NK-92 (cell line): ENCODE results near the gene SLC8A1.

ENCODE experiments used
- DNase-seq: peaks from one replicate; lab custom pipeline; 2025; ENCODE audit not compliant: unreplicated experiment; lab: John Stamatoyannopoulos, UW

SLC8A1 gene

GRCh38 chr2:40458271-40458794 lies 6.4 kb upstream of the SLC8A1 start:
- DNase-seq: no peak

- DNase-seq: no peak
Observed at GRCh38 chr2:40457837-40458236, 5.9 kb upstream of the SLC8A1 start.

- no peak for DNase-seq
Observed at GRCh38 chr2:40457366-40457765, 5.5 kb upstream of the SLC8A1 start.

GRCh38 chr2:40456926-40457325 lies 5.0 kb upstream of the SLC8A1 start:
- no peak for DNase-seq

GRCh38 chr2:40455661-40456060 lies 3.8 kb upstream of the SLC8A1 start:
- DNase-seq: no peak

- no peak for DNase-seq
Observed at GRCh38 chr2:40454321-40454720, 2.4 kb upstream of the SLC8A1 start.

GRCh38 chr2:40452786-40453185 lies 896 bp upstream of the SLC8A1 start:
- no peak for DNase-seq

DNA sequence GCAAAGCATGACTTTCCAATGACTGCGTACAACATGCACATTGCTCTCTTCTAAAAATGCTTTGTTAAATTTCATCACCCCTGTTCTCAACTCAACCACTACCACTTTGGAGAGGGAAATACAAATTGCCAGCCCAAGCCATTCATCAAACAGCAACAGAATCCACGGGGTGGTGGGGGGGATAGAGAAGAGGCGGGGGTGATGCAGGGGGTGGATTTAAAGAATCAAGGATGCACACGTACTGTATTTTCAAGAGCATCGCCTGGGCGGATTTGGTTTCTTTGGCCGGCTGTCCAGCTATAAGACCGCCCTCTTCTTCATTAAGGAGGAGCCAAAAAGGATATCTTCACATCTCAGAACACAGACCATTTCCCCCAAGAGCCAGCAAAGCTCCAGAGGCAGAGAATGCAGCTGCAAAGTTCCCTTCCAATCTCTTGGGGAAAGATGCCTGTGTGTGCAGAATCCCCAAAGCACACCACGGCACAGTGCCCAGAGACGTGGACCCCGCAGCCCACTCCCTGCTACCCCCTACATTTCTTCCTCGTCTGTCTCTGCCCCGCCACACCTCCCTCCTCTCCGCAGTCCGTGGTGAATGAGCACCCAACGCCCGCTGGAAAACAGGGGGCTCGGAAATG lies 977 bp downstream of the SLC8A1 start:
- no peak for DNase-seq

GRCh38 chr2:40450066-40450795 lies 1.7 kb downstream of the SLC8A1 start:
- DNase-seq: no peak

DNA sequence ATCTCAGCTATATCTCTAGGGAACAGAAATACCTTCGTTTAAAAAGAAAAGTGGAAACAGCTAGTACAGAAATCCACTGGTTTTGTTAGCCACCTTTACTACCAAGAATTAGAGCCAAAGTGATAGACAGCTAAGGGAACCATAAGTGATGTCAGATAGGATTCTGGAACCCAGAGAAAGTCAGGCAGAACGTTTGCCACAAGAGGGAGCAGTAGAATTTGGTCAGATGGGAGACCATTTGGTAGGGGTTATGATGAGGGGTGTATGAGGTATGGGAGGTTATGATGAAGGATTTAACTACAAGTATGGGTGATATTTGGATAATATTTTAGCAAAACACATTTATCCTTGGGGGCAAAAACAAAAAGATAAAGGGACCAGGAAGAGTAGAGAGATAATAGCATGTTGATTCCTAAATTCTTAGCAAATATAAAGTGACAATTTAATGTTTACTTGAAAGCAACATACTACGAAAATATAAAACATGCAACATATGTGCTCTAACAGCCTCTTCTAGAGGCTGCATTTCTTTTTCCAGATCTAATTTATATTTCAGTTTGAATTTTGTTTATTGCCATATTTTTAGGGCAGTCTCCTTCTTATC lies 3.3 kb downstream of the SLC8A1 start:
- no peak for DNase-seq

DNA sequence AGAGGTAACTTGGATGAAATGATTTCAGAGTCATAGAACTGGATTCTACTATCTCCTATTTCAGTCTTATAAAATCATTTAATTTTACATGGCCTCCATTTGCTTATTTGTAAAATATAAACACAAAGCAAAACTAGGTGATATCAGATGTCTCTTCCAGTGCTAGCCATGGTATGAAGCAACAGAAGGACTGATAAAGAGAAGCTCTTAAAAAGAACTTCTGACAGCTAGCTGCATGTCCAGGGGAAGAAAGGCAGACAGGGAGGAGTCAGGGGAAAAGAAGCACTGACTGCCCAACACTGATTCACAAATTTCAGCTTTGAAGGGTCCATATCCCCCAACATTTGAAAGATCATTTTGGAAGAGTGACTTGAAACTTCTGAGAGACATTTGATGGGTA lies 6.4 kb downstream of the SLC8A1 start:
- DNase-seq: no peak

- no peak for DNase-seq
Observed at GRCh38 chr2:40440835-40441234, 11.1 kb downstream of the SLC8A1 start.

DNA sequence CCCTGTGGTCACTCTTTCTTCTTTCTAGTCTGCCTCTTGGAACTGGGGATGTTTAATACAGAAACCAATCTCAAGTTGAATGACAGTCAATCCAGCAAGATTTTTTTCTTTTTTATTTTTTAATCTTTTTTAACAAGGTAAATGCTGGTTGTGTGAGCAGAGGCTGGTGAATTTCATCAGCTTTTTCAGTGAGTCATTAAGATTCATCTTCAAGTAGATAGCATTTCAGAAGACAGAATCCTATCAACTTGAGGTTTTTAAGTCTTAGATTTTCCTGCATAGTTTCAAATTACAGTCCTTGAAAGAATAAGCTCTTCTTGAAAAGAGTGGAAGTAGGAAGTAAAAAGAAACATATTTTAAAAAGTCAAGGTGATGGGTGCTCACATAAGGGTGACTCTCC lies 12.4 kb downstream of the SLC8A1 start:
- DNase-seq: no peak

DNA sequence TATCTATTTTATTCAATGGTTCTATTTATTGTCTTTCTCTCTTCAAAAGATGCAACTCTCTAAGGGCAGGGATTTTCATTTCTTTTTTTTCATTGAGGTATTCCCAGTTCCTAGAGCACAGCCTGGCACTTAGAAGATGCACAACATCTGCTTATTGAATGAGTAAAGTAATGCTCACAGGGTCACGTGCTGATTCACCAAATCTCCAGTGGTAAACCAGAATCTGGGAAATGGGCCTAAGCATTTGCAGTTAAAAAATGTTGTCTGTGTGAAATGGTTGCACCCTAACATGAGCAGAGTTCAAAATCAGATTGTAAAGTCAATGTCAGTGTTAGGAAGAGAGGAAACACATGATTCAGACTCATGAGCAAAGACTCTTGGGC lies 15.8 kb downstream of the SLC8A1 start:
- DNase-seq: no peak

- no peak for DNase-seq
Observed at GRCh38 chr2:40435426-40436092, 16.3 kb downstream of the SLC8A1 start.

DNA sequence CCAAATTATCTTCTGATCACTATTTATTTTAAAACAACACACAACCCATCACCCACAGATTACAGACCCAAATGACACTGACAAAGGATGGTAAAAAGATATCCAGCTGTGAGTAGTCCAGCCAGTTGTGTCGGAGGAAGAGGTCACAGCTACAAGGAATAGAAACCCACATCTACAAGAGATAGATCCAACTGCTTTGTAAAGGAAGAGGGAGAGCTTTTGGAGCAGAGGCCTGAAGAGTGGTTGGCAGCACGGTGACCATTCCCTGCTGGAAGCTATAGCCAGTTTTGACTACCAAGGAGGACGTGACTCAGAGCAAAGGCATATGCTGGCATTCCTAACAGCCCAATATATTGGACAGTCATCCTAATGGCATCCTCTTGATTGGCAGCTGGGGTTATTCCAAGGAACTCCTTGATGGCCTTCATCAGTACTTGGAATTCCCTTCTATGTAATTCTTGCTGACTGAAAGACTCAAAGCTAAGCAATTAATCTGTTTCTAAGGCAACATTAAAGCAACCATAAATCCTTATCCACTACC lies 17.1 kb downstream of the SLC8A1 start:
- DNase-seq: no peak

DNA sequence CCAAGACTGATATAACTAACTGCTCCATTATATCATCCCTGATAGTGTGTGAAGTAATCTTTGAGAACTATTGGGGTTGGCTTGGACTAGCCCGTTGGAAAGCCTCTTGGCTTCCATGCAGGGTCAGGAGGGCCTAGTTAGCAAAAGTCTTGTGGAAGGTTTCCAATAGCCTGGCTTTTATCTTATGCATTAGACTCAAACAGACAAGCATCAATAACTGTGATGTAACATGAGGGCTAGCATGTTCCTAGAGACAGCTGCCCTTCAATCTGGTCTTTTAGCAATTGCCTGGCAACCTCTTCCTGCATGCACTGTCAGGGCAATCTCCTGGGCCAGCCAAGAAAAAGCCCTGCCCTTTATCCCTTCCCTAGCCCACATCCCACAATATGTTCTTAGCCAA lies 18.2 kb downstream of the SLC8A1 start:
- DNase-seq: no peak

GRCh38 chr2:40432921-40433483 lies 18.9 kb downstream of the SLC8A1 start:
- DNase-seq: no peak

DNA sequence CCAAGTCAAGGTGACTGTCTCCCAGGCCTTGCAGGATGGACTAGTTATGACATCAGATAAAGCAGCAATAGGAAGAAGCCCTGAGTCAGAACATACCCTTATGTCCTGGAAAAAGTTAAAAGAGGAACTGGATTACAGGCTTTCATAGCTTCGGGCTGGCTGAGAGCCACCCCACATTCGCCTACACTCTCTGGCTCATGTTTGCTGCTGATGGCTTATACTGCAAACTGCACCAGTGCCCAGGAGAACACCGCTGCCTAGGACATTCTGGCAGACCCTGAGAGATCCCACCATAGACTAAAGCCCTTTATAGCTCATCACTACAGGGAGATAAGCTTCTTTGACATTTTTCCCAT lies 20.3 kb downstream of the SLC8A1 start:
- no peak for DNase-seq

- DNase-seq: no peak
Observed at GRCh38 chr2:40430776-40431599, 20.9 kb downstream of the SLC8A1 start.
